HEK293 (cell line): ENCODE results near the gene KIF25.

ENCODE experiments used
- CTCF ChIA-PET: fragments of 350-600 bp; formaldehyde crosslinking; extraction: SDS; loops from one replicate; lab custom pipeline; 2021; ENCODE audit warnings: antibody characterized with exemption; lab: Yijun Ruan, JAX
- POLR2A ChIA-PET: fragments of 300-600 bp; formaldehyde crosslinking; extraction: SDS; loops from one replicate; lab custom pipeline; 2020; ENCODE audit warnings: antibody characterized with exemption, inconsistent platforms; lab: Yijun Ruan, JAX
- H3K27ac ChIP-seq: fragments of 200-500 bp; sonication (Bioruptor generic); 2 replicates; pipeline ENCODE4 v1.5.1; 2014; ENCODE audit warnings: low read depth, low read length, control low read depth, inconsistent platforms; ENCODE audit errors: extremely low read depth
- H3K36me3 ChIP-seq, 2 experiments: fragments of 200-500 bp in 1 of 2; sonication (Bioruptor generic) in 1 of 2; 1 replicate in 1 of 2; 2 replicates in 1 of 2; pipeline ENCODE4 v1.5.1; 2014 to 2017; ENCODE audit warnings: inconsistent platforms in 2 of 2, low read length in 2 of 2; ENCODE audit not compliant: control insufficient read depth in 2 of 2, insufficient read depth in 1 of 2
- H3K4me1 ChIP-seq: fragments of 200-500 bp; sonication (Bioruptor generic); 2 replicates; pipeline ENCODE4 v1.5.1; 2014; ENCODE audit warnings: mild to moderate bottlenecking, low read length, inconsistent platforms; ENCODE audit not compliant: control insufficient read depth, insufficient read depth
- H3K4me3 ChIP-seq: 2 replicates; pipeline ENCODE4 v1.5.1; 2011; ENCODE audit warnings: low read depth, mild to moderate bottlenecking, control low read depth, low read length, moderate library complexity
- H3K9me3 ChIP-seq: fragments of 200-500 bp; sonication (Bioruptor generic); 2 replicates; pipeline ENCODE4 v1.5.1; 2014; ENCODE audit warnings: low read depth, low read length, inconsistent platforms; ENCODE audit not compliant: control insufficient read depth, insufficient read depth
- EGR2 ChIP-seq: fragments of 450-650 bp; formaldehyde crosslinking; IDR thresholded peaks from 2 replicates; pipeline ENCODE4 v1.5.1; 2016; ENCODE audit warnings: low read depth, missing biosample characterization, missing genetic modification characterization
- HOXC10 ChIP-seq: sonication (generic); formaldehyde crosslinking; IDR thresholded peaks from 2 replicates; pipeline ENCODE4 v1.8.1; 2023; ENCODE audit warnings: mild to moderate bottlenecking, missing genetic modification reagents
- HOXD13 ChIP-seq: sonication (generic); formaldehyde crosslinking; IDR thresholded peaks from 2 replicates; pipeline ENCODE4 v1.8.0; 2022; ENCODE audit warnings: missing genetic modification reagents, borderline replicate concordance
- MEIS1 ChIP-seq: sonication (generic); formaldehyde crosslinking; IDR thresholded peaks from 2 replicates; pipeline ENCODE4 v1.8.1; 2022; ENCODE audit warnings: missing genetic modification reagents, mild to moderate bottlenecking, borderline replicate concordance
- MZF1 ChIP-seq: fragments of 450-650 bp; formaldehyde crosslinking; IDR thresholded peaks from 2 replicates; pipeline ENCODE4 v1.5.1; 2017; ENCODE audit warnings: missing biosample characterization, missing genetic modification characterization, borderline replicate concordance
- PBX3 ChIP-seq: sonication (generic); formaldehyde crosslinking; IDR thresholded peaks from 2 replicates; pipeline ENCODE4 v1.8.1; 2022; ENCODE audit warnings: mild to moderate bottlenecking, moderate library complexity, missing genetic modification reagents
- PRDM10 ChIP-seq: fragments of 450-650 bp; formaldehyde crosslinking; IDR thresholded peaks from 2 replicates; pipeline ENCODE4 v1.5.1; 2016; ENCODE audit warnings: missing biosample characterization, missing genetic modification characterization
- SCRT2 ChIP-seq: fragments of 450-650 bp; formaldehyde crosslinking; IDR thresholded peaks from 2 replicates; pipeline ENCODE4 v1.5.1; 2016; ENCODE audit warnings: missing biosample characterization, missing genetic modification characterization
- SP2 ChIP-seq: fragments of 450-650 bp; formaldehyde crosslinking; IDR thresholded peaks from 2 replicates; pipeline ENCODE4 v1.5.1; 2016; ENCODE audit warnings: missing biosample characterization, missing genetic modification characterization
- TCF7L2 ChIP-seq: IDR thresholded peaks from 2 replicates; pipeline ENCODE4 v1.6.1; 2011; ENCODE audit warnings: low read depth, mild to moderate bottlenecking, inconsistent platforms, low read length, moderate library complexity, borderline replicate concordance
- ZBTB7A ChIP-seq: fragments of 450-650 bp; formaldehyde crosslinking; IDR thresholded peaks from 2 replicates; pipeline ENCODE4 v1.5.1; 2016; ENCODE audit warnings: low read depth, missing biosample characterization, missing genetic modification characterization
- ZBTB8A ChIP-seq: fragments of 450-650 bp; formaldehyde crosslinking; IDR thresholded peaks from 2 replicates; pipeline ENCODE4 v1.5.1; 2016; ENCODE audit warnings: missing biosample characterization, missing genetic modification characterization
- ZFHX2 ChIP-seq: fragments of 450-650 bp; formaldehyde crosslinking; conservative IDR thresholded peaks from 2 replicates; pipeline ENCODE4 v1.5.1; 2016; ENCODE audit warnings: missing biosample characterization, missing genetic modification characterization
- ZNF37A ChIP-seq: fragments of 450-650 bp; IDR thresholded peaks from 2 replicates; pipeline ENCODE4 v1.5.1; 2018; ENCODE audit warnings: missing biosample characterization, missing genetic modification characterization
- ZNF426 ChIP-seq: fragments of 450-650 bp; formaldehyde crosslinking; IDR thresholded peaks from 2 replicates; pipeline ENCODE4 v1.5.1; 2017; ENCODE audit warnings: missing biosample characterization, missing genetic modification characterization, mild to moderate bottlenecking, inconsistent platforms, moderate library complexity
- ZNF449 ChIP-seq: fragments of 450-650 bp; formaldehyde crosslinking; IDR thresholded peaks from 2 replicates; pipeline ENCODE4 v1.5.1; 2017; ENCODE audit warnings: missing biosample characterization, mild to moderate bottlenecking, missing genetic modification characterization, moderate library complexity
- ZNF514 ChIP-seq: fragments of 450-650 bp; formaldehyde crosslinking; IDR thresholded peaks from 2 replicates; pipeline ENCODE4 v1.5.1; 2016; ENCODE audit warnings: missing biosample characterization, missing genetic modification characterization
- ZNF548 ChIP-seq: fragments of 450-650 bp; formaldehyde crosslinking; IDR thresholded peaks from 2 replicates; pipeline ENCODE4 v1.5.1; 2016; ENCODE audit warnings: missing biosample characterization, missing genetic modification characterization
- ZNF610 ChIP-seq: fragments of 450-650 bp; formaldehyde crosslinking; IDR thresholded peaks from 2 replicates; pipeline ENCODE4 v1.5.1; 2016; ENCODE audit warnings: missing biosample characterization, missing genetic modification characterization, borderline replicate concordance
- ZNF658 ChIP-seq: fragments of 450-650 bp; formaldehyde crosslinking; IDR thresholded peaks from 2 replicates; pipeline ENCODE4; 2016; ENCODE audit warnings: missing biosample characterization, missing genetic modification characterization
- ZSCAN30 ChIP-seq: fragments of 450-650 bp; IDR thresholded peaks from 2 replicates; pipeline ENCODE4 v1.5.1; 2018; ENCODE audit warnings: missing biosample characterization, mild to moderate bottlenecking, missing genetic modification characterization, moderate library complexity
- ZSCAN4 ChIP-seq: fragments of 450-650 bp; formaldehyde crosslinking; IDR thresholded peaks from 2 replicates; pipeline ENCODE4 v1.5.1; 2017; ENCODE audit warnings: missing biosample characterization, missing genetic modification characterization

The KIF25 gene

GRCh38 chr6:167977717-167978467, 19.6 kb upstream of the KIF25 start:
- ChIA-PET CTCF (no interaction called here), POLR2A (no interaction called here)
- no peaks in the 10 kb centered on the region for H3K36me3 ChIP-seq

GRCh38 chr6:167978607-167979006, 18.9 kb upstream of the KIF25 start:
- TF ChIP-seq MZF1 (tag by site-specific recombination) (no peak), ZBTB7A (tag by site-specific recombination) (no peak), HOXD13 (CRISPR knock-in tag) (no peak), ZNF548 (tag by site-specific recombination) (no peak), SP2 (no peak), ZNF37A (tag by site-specific recombination) (no peak), ZNF426 (tag by site-specific recombination) (no peak), ZNF514 (tag by site-specific recombination) (no peak), ZNF449 (no peak), EGR2 (tag by site-specific recombination) (no peak), PRDM10 (tag by site-specific recombination) (no peak), ZNF610 (tag by site-specific recombination) (no peak), ZSCAN30 (tag by site-specific recombination) (no peak), ZFHX2 (tag by site-specific recombination) (no peak), SCRT2 (no peak), PBX3 (CRISPR knock-in tag) (no peak), ZBTB8A (tag by site-specific recombination) (no peak), TCF7L2 (no peak), ZSCAN4 (tag by site-specific recombination) (no peak)
- Histone ChIP-seq H3K4me3 (no peak overlapping the region), H3K4me1 (no peaks in the 10 kb centered on the region), H3K27ac (no peak overlapping the region), H3K36me3 (no peaks in the 10 kb centered on the region), H3K9me3 (no peaks in the 10 kb centered on the region)
- ChIA-PET POLR2A (no interaction called here), CTCF (interaction anchor here (0.6 kb wide), 1 partner anchor 108 kb away, joined by 3 read pairs; no protein-coding TSS in a partner anchor)

More at GRCh38 chr6:167977717-167978467, 19.6 kb upstream of the KIF25 start:
- H3K9me3 ChIP-seq: no peaks in the 10 kb centered on the region
- TF ChIP-seq MEIS1 (CRISPR knock-in tag) (no peak), TCF7L2 (no peak), HOXC10 (CRISPR knock-in tag) (no peak), ZNF658 (tag by site-specific recombination) (no peak)
- TF ChIP-seq, all 188 proteins: peak for 0
- Histone ChIP-seq H3K4me3 (no peak overlapping the region), H3K27ac (no peak overlapping the region), H3K4me1 (no peaks in the 10 kb centered on the region)
